ENCODE data around the gene VWA2. TPM values are rescaled to one million over a fixed set of nuclear protein-coding genes. Genes with fewer than 3 reads are reported as not detected.

The VWA2 gene
- total and polyA plus RNA-seq, 2 of the 4 experiments (the other 2 are of a cell fraction): not detected

DNA sequence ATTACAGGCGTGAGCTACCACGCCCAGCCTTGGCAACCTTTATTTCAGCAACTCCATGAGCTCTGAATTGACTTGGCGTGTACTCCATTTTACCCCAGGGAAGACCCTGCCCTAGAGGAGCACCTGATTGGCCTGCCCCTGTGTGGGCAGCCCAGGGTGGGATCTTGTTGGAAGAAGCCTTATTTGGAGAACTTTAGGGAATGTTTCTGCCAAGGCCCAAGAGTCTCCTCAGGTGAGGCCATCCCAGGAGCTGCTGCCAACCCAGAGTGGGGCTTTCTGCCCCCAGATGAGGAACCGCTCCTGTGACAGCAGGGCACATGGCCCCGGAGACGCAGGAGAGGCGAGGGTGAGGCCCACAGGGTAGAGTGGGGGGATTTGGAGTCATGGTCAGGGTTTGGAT is 42.0 kb downstream of the VWA2 start:
- Histone ChIP-seq H4K5ac (ENCODE audit: low read depth, low read length) (no peak overlapping the region), H2AFZ (replicated peaks; ENCODE audit: low read length, poor library complexity) (no peak overlapping the region), H3K9ac (ENCODE audit: low read depth, low read length) (no peak overlapping the region), H3K4me3 (ENCODE audit: insufficient read depth, low read depth, low read length) (no peak overlapping the region), H4K8ac (ENCODE audit: low read depth in 2 of 2, low read length in 2 of 2) (no peak overlapping the region), H3K4me1 (ENCODE audit: control insufficient read depth, insufficient read depth, low read length) (no peaks in the 10 kb centered on the region), H2AK5ac (ENCODE audit: low read depth, low read length) (no peak overlapping the region), H3K9me1 (ENCODE audit: insufficient read depth, low read length) (no peaks in the 10 kb centered on the region), H3K4me2 (ENCODE audit: low read depth, low read length) (no peak overlapping the region), H2BK15ac (ENCODE audit: low read depth, low read length) (no peak overlapping the region), H2BK20ac (ENCODE audit: low read depth, low read length) (no peak overlapping the region), H3K27me3 (ENCODE audit: control insufficient read depth, insufficient read depth, low read length) (peaks cover 61% of the 10 kb centered on the region), H3K4ac (ENCODE audit: low read depth, low read length) (no peak overlapping the region), H3K9me3 (ENCODE audit: control insufficient read depth, insufficient read depth, low read length) (no peaks in the 10 kb centered on the region), H3K56ac (ENCODE audit: extremely low read depth, insufficient read depth, low read length) (no peak overlapping the region), H3K27ac (ENCODE audit: insufficient read depth, low read length) (no peak overlapping the region), H2AK9ac (replicated peaks; ENCODE audit: low read depth, low read length, poor library complexity) (no peak overlapping the region), H3K79me1 (ENCODE audit: low read depth in 1 of 2, low read length in 2 of 2) (no peaks in the 10 kb centered on the region), H3K23ac (ENCODE audit: low read depth, low read length) (no peak overlapping the region), H4K20me1 (ENCODE audit: insufficient read depth, low read length) (no peaks in the 10 kb centered on the region), H3K36me3 (ENCODE audit: control insufficient read depth, insufficient read depth, low read length) (no peaks in the 10 kb centered on the region), H3K18ac (ENCODE audit: low read depth, low read length) (no peak overlapping the region), H2BK5ac (ENCODE audit: low read depth, low read length, poor library complexity, severe bottlenecking) (no peak overlapping the region), H3K14ac (replicated peaks; ENCODE audit: low read depth, low read length) (no peak overlapping the region), H2BK120ac (ENCODE audit: low read depth, low read length) (no peak overlapping the region), H4K91ac (ENCODE audit: insufficient read depth, low read depth, low read length) (no peak overlapping the region)
- in situ Hi-C loops (cut with MboI; ENCODE audit: low sequenced_read_pairs): no loop called here
- ATAC-seq (ENCODE audit: low read depth) (no peak), DNase-seq (no peak)
- 100% methylated on average over 1 of the region's 7 CpGs; no CpG with 5 or more reads in 1 of the 2 experiments for WGBS, 2 experiments (ENCODE audit: extremely low coverage in 2 of 2, insufficient read length in 1 of 2)
- BruUV-seq (replicated peaks): no TSS peak
- POLR2A ChIA-PET (ENCODE audit: unreplicated experiment): interaction anchor here (0.6 kb wide), 1 partner anchor 104 kb away, joined by 4 read pairs; no protein-coding TSS in a partner anchor
- TF ChIP-seq RCOR1 (IDR thresholded peaks at IDR 0.05; ENCODE audit: insufficient replicate concordance, low read length) (no peak), MAZ (IDR thresholded peaks at IDR 0.05; ENCODE audit: borderline replicate concordance, low read depth, low read length) (no peak), CEBPB (IDR thresholded peaks at IDR 0.05; ENCODE audit: low read depth, low read length) (no peak), RFX5 (IDR thresholded peaks at IDR 0.05; ENCODE audit: low read depth, low read length) (no peak), FOS (IDR thresholded peaks at IDR 0.05; ENCODE audit: low read depth, low read length) (no peak), RAD21 (IDR thresholded peaks at IDR 0.05; ENCODE audit: low read length) (no peak), MXI1 (IDR thresholded peaks at IDR 0.05; ENCODE audit: borderline replicate concordance, low read depth, low read length) (no peak), SMC3 (IDR thresholded peaks at IDR 0.05; ENCODE audit: low read depth, low read length) (no peak)
- TF ChIP-seq, protein P1, sequence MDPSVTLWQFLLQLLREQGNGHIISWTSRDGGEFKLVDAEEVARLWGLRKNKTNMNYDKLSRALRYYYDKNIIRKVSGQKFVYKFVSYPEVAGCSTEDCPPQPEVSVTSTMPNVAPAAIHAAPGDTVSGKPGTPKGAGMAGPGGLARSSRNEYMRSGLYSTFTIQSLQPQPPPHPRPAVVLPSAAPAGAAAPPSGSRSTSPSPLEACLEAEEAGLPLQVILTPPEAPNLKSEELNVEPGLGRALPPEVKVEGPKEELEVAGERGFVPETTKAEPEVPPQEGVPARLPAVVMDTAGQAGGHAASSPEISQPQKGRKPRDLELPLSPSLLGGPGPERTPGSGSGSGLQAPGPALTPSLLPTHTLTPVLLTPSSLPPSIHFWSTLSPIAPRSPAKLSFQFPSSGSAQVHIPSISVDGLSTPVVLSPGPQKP (IDR thresholded peaks at IDR 0.05; ENCODE audit: borderline replicate concordance, low read depth, low read length): no peak
- TF ChIP-seq, protein P2, sequence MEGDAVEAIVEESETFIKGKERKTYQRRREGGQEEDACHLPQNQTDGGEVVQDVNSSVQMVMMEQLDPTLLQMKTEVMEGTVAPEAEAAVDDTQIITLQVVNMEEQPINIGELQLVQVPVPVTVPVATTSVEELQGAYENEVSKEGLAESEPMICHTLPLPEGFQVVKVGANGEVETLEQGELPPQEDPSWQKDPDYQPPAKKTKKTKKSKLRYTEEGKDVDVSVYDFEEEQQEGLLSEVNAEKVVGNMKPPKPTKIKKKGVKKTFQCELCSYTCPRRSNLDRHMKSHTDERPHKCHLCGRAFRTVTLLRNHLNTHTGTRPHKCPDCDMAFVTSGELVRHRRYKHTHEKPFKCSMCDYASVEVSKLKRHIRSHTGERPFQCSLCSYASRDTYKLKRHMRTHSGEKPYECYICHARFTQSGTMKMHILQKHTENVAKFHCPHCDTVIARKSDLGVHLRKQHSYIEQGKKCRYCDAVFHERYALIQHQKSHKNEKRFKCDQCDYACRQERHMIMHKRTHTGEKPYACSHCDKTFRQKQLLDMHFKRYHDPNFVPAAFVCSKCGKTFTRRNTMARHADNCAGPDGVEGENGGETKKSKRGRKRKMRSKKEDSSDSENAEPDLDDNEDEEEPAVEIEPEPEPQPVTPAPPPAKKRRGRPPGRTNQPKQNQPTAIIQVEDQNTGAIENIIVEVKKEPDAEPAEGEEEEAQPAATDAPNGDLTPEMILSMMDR (conservative IDR thresholded peaks at IDR 0.05; ENCODE audit: low read depth, low read length): no peak
- dilution Hi-C loops (cut with HindIII; ENCODE audit: low sequenced_read_pairs, unreplicated experiment): no loop called here
- CTCF ChIA-PET: no interaction called here
- intact Hi-C loops (cut with micrococcal nuclease): no loop called here
